ENCODE data around the gene SEMA6A. TPM values are rescaled to one million over a fixed set of nuclear protein-coding genes. Genes with fewer than 3 reads are reported as not detected.
A peak's percentile ranks its signal among the peaks of the same experiment; 100 is the strongest.

The SEMA6A gene
- total RNA-seq, 5 donors from 2014 or later (not counting 1 experiment from before 2014, with no cell fraction given): 0.79 to 0.88 (median 0.79) TPM; not detected in 2

DNA sequence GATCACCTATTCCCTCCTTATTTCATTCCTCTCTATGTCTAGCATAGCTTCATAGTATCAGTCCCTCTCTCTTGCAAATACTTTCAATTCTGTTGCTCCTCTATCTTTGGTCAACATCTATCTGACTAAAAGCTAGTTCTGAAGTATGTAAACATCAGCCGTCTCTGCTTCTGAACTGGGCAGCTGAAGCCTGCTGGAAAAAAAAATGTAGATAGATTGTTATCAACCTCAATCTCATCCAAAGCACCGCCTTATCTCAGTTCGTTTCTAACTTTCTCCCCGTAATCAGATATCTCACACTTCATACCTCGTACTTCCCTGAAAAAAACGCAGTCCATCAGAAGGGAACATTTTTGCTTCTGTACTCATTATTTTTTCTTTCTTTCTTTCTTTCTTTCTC is 4.5 kb upstream of the SEMA6A start:
- CTCF ChIA-PET: no interaction called here

DNA sequence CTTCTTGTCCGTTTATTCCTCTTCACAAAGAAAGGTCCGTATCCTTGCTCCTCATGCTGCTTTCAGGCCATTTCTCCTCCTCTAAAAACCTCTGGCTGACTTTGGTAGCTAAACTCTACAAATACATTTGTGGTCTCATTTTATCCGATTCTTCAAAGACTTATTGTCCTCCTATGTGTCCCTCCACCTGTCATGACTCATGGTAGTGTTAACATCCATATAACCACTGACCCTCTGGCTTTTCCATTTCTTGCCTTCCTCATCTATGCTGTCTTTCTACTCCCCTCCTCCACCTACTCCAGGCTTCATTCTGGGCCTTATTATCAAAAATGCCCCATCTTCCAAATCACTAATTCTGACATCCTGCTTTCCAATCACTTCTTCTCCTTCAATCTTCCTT is 4.1 kb upstream of the SEMA6A start:
- H3K4me3 Mint-ChIP-seq: no peak overlapping the region
- no peak overlapping the region for H3K27ac ChIP-seq (ENCODE audit: low read length)
- 83% methylated on average over 1 of the region's 3 CpGs for WGBS (ENCODE audit: insufficient coverage)
- no peak for DNase-seq
- peaks cover 14 to 21% of the 10 kb centered on the region in 2 experiments for H3K4me1 ChIP-seq (ENCODE audit: control insufficient read depth in 1 of 2, extremely low read depth in 1 of 2, insufficient read depth in 2 of 2, low read length in 2 of 2)
- H3K27ac Mint-ChIP-seq: no peak overlapping the region
- peaks cover 38 to 52% of the 10 kb centered on the region in 2 donors for H3K27me3 Mint-ChIP-seq
- no peak overlapping the region for H3K4me3 ChIP-seq (ENCODE audit: control insufficient read depth in 1 of 2, extremely low read depth in 1 of 2, low read length in 1 of 2)
- no peaks in the 10 kb centered on the region for H3K9me3 Mint-ChIP-seq
- no peaks in the 10 kb centered on the region for H3K9me3 ChIP-seq
- H3K36me3 Mint-ChIP-seq: no peaks in the 10 kb centered on the region
- ATAC-seq (replicated peaks in 1 of 4): no peak
- POLR2A ChIA-PET: no interaction called here
- peaks cover 15 to 17% (median 16%) of the 10 kb centered on the region in 3 donors for H3K4me1 Mint-ChIP-seq
- H3K36me3 ChIP-seq (ENCODE audit: control insufficient read depth in 2 of 2, extremely low read depth in 1 of 2, insufficient read depth in 1 of 2, low read length in 1 of 2): no peaks in the 10 kb centered on the region
- CTCF ChIA-PET: no interaction called here
- H3K27me3 ChIP-seq (replicated peaks in 1 of 2; ENCODE audit: control insufficient read depth in 2 of 2, extremely low read depth in 1 of 2, insufficient read depth in 2 of 2, low read length in 1 of 2): peaks cover 2 to 22% of the 10 kb centered on the region in 2 experiments

More for the DNA sequence above, 4.5 kb upstream of the SEMA6A start:
- no peaks in the 10 kb centered on the region for H3K36me3 ChIP-seq (ENCODE audit: control insufficient read depth in 2 of 2, extremely low read depth in 1 of 2, insufficient read depth in 1 of 2, low read length in 1 of 2)
- H3K27me3 ChIP-seq (replicated peaks in 1 of 2; ENCODE audit: control insufficient read depth in 2 of 2, extremely low read depth in 1 of 2, insufficient read depth in 2 of 2, low read length in 1 of 2): peaks cover 2 to 18% of the 10 kb centered on the region in 2 experiments
- peaks cover 10 to 17% of the 10 kb centered on the region in 2 experiments for H3K4me1 ChIP-seq (ENCODE audit: control insufficient read depth in 1 of 2, extremely low read depth in 1 of 2, insufficient read depth in 2 of 2, low read length in 2 of 2)
- no peaks in the 10 kb centered on the region for H3K9me3 ChIP-seq
- WGBS (ENCODE audit: insufficient coverage): 62% methylated on average over 4 of the region's 6 CpGs
- POLR2A ChIA-PET: no interaction called here
- DNase-seq (no peak), ATAC-seq (replicated peaks in 1 of 4) (no peak)
- Mint-ChIP-seq H3K4me1 (peaks cover 13 to 15% (median 14%) of the 10 kb centered on the region in 3 donors), H3K27me3 (peaks cover 40 to 53% of the 10 kb centered on the region in 2 donors), H3K4me3 (no peak overlapping the region), H3K36me3 (no peaks in the 10 kb centered on the region), H3K27ac (no peak overlapping the region), H3K9me3 (no peaks in the 10 kb centered on the region)
- H3K27ac ChIP-seq (ENCODE audit: low read length): no peak overlapping the region
- no peak overlapping the region for H3K4me3 ChIP-seq (ENCODE audit: control insufficient read depth in 1 of 2, extremely low read depth in 1 of 2, low read length in 1 of 2)

DNA sequence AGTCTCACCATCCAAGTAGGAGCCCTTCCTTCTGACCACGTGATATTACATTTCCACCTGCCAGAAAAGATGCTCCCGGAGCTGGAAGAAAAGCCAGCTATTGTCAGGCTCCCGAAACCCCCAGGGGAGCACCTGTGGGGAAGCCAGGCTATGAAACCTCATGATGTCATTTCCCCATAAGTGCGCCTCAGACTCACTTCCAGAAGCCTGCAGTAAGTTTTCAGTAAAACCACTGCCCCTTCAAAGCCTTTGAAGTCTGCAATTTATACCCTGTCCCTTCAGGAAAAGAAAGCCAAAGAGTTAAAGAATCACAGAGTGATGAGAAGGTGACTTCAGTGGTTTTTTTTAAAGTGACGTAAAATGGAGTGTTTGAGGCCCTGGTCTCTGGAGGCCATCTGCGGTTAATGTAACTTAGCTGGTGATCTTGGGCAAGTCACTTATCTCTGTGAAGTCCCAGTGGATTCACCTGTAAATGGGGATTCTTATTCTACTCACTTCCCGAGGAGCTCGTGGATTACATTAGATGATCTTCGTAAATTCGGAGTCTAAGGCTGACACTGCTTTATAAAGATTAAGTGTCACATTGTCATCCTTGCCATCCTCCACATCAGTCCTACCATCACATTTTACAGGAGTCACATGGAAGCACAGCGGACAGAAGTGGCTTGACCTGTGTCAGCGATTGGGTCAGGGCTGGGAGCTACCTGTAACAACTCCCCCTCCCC is 2.6 kb upstream of the SEMA6A start:
- Mint-ChIP-seq H3K9me3 (no peaks in the 10 kb centered on the region), H3K27ac (no peak overlapping the region), H3K36me3 (no peaks in the 10 kb centered on the region), H3K4me1 (peaks cover 17 to 24% (median 20%) of the 10 kb centered on the region in 3 donors), H3K27me3 (peaks cover 42 to 66% of the 10 kb centered on the region in 2 donors), H3K4me3 (peak overlapping the region in 1 of 3 donors; percentile 37)
- WGBS (ENCODE audit: insufficient coverage): 56% methylated on average over 8 of the region's 12 CpGs
- peaks cover 18 to 33% of the 10 kb centered on the region in 2 experiments for H3K4me1 ChIP-seq (ENCODE audit: control insufficient read depth in 1 of 2, extremely low read depth in 1 of 2, insufficient read depth in 2 of 2, low read length in 2 of 2)
- ATAC-seq (replicated peaks in 1 of 4) (no peak), DNase-seq (no peak)
- H3K27ac ChIP-seq (ENCODE audit: low read length): no peak overlapping the region
- ChIA-PET CTCF (no interaction called here), POLR2A (no interaction called here)
- no peak overlapping the region for H3K4me3 ChIP-seq (ENCODE audit: control insufficient read depth in 1 of 2, extremely low read depth in 1 of 2, low read length in 1 of 2)
- peaks cover 2 to 36% of the 10 kb centered on the region in 2 experiments for H3K27me3 ChIP-seq (replicated peaks in 1 of 2; ENCODE audit: control insufficient read depth in 2 of 2, extremely low read depth in 1 of 2, insufficient read depth in 2 of 2, low read length in 1 of 2)
- H3K36me3 ChIP-seq (ENCODE audit: control insufficient read depth in 2 of 2, extremely low read depth in 1 of 2, insufficient read depth in 1 of 2, low read length in 1 of 2): no peaks in the 10 kb centered on the region
- no peaks in the 10 kb centered on the region for H3K9me3 ChIP-seq

- peaks cover 2 to 41% of the 10 kb centered on the region in 2 experiments for H3K27me3 ChIP-seq (replicated peaks in 1 of 2; ENCODE audit: control insufficient read depth in 2 of 2, extremely low read depth in 1 of 2, insufficient read depth in 2 of 2, low read length in 1 of 2)
- no peak overlapping the region for H3K27ac Mint-ChIP-seq
- DNase-seq (peak in 3 of 35 experiments; percentile 7 to 23 (median 9)), ATAC-seq (replicated peaks in 1 of 4) (no peak)
- H3K4me3 Mint-ChIP-seq: peak overlapping the region in 1 of 3 donors; percentile 37
- peaks cover 17 to 27% (median 20%) of the 10 kb centered on the region in 3 donors for H3K4me1 Mint-ChIP-seq
- H3K9me3 Mint-ChIP-seq: no peaks in the 10 kb centered on the region
- H3K27me3 Mint-ChIP-seq: peaks cover 45 to 72% of the 10 kb centered on the region in 2 donors
- 2% methylated on average over 24 of the region's 44 CpGs for WGBS (ENCODE audit: insufficient coverage)
- H3K4me3 ChIP-seq (ENCODE audit: control insufficient read depth in 1 of 2, extremely low read depth in 1 of 2, low read length in 1 of 2): peak overlapping the region in 1 of 2 donors; percentile 70
- CTCF ChIA-PET: no interaction called here
- H3K4me1 ChIP-seq (ENCODE audit: control insufficient read depth in 1 of 2, extremely low read depth in 1 of 2, insufficient read depth in 2 of 2, low read length in 2 of 2): peaks cover 18 to 33% of the 10 kb centered on the region in 2 experiments
- H3K36me3 ChIP-seq (ENCODE audit: control insufficient read depth in 2 of 2, extremely low read depth in 1 of 2, insufficient read depth in 1 of 2, low read length in 1 of 2): no peaks in the 10 kb centered on the region
- H3K9me3 ChIP-seq: no peaks in the 10 kb centered on the region
- H3K27ac ChIP-seq (ENCODE audit: low read length): no peak overlapping the region
- H3K36me3 Mint-ChIP-seq: no peaks in the 10 kb centered on the region
- POLR2A ChIA-PET: no interaction called here
Measured at GRCh38 chr5:116576053-116576713, 1.6 kb upstream of the SEMA6A start.

DNA sequence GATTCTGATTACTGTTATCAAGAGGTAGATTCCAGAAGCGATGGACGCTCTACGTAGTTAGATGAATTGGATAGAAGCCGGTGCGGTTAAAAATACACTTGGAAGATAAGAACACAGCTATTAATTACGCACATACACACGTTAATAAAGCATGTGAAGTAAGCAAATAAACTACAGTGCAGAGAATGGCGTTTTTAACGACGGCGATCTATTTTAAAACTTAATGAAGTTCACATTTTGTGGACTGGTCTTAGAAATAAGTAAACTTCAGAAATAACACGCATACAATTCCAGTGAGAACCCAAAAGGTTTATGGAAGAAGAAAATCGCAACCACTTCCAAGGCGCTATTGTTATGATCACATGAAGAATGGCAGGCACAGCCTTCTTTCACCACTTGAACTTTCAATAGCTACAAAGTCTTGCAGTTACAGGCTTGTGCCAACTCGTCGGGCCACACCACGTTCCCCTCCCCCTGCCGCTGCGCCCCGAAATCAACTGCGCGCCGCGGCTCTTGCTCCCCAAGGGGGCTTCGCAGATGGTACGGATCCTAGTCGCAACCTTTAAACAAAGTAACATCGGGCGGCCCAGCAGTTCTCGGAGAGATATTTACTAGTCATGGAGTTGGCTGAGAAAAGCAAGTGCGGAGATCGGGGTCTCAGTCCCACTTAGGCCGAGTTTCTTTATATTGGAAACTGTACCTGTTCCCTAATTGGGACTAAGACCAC is 866 bp upstream of the SEMA6A start:
- H3K9me3 Mint-ChIP-seq: no peaks in the 10 kb centered on the region
- peak overlapping the region in 1 of 2 donors; percentile 6 for H3K27ac Mint-ChIP-seq
- CTCF ChIA-PET: interaction anchor here in 1 of 2 donors (0.6 kb wide), 1 partner anchor 225 kb away, joined by 3 read pairs; no protein-coding TSS in a partner anchor
- no peak overlapping the region for H3K27ac ChIP-seq (ENCODE audit: low read length)
- H3K27me3 ChIP-seq (replicated peaks in 1 of 2; ENCODE audit: control insufficient read depth in 2 of 2, extremely low read depth in 1 of 2, insufficient read depth in 2 of 2, low read length in 1 of 2): peaks cover 2 to 41% of the 10 kb centered on the region in 2 experiments
- no peaks in the 10 kb centered on the region for H3K36me3 ChIP-seq (ENCODE audit: control insufficient read depth in 2 of 2, extremely low read depth in 1 of 2, insufficient read depth in 1 of 2, low read length in 1 of 2)
- no peaks in the 10 kb centered on the region for H3K36me3 Mint-ChIP-seq
- POLR2A ChIA-PET: no interaction called here
- H3K4me3 Mint-ChIP-seq: peak overlapping the region; percentile 25 to 75 (median 51)
- H3K4me1 ChIP-seq (ENCODE audit: control insufficient read depth in 1 of 2, extremely low read depth in 1 of 2, insufficient read depth in 2 of 2, low read length in 2 of 2): peaks cover 18 to 33% of the 10 kb centered on the region in 2 experiments
- no peaks in the 10 kb centered on the region for H3K9me3 ChIP-seq
- DNase-seq (no peak), ATAC-seq (replicated peaks in 1 of 4) (no peak)
- peak overlapping the region in 1 of 2 donors; percentile 70 for H3K4me3 ChIP-seq (ENCODE audit: control insufficient read depth in 1 of 2, extremely low read depth in 1 of 2, low read length in 1 of 2)
- 6% methylated on average over 18 of the region's 33 CpGs for WGBS (ENCODE audit: insufficient coverage)
- H3K4me1 Mint-ChIP-seq: peaks cover 17 to 27% (median 20%) of the 10 kb centered on the region in 3 donors
- peaks cover 49 to 75% of the 10 kb centered on the region in 2 donors for H3K27me3 Mint-ChIP-seq

DNA sequence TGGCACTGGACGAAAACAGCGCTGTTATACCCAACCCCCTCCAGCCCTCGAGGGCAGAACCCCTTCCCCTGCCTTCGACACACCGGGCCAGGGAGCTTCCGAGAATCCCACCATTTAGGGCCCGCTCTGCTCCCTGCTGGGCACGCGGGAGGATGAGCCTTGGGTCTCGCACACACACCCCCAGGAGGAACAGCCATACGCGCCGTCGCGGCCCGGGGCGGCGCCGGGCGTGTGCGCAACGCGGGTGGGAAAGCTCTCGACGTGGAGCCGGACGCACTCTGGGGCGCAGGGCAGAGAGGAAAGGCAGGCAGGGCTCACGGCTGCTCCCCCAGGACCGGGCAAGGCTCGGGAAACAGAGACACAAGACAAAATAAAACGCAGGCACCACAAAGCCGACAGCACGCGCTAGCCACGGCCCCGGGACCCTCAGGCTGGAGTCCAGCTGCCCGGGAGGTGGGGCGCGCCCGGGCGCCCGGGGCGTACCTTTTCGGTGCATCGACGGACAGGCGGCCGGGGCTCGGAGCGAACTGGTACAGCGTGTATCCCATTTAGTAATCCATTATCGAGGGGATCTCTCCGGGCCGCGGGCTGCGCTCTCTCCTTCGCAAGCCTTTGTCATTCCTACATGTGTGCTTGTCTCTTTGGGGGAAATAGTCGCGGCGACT is 789 bp downstream of the SEMA6A start:
- H3K9me3 ChIP-seq: no peaks in the 10 kb centered on the region
- WGBS (ENCODE audit: insufficient coverage): 2% methylated on average over 57 of the region's 61 CpGs
- H3K4me1 ChIP-seq (ENCODE audit: control insufficient read depth in 1 of 2, extremely low read depth in 1 of 2, insufficient read depth in 2 of 2, low read length in 2 of 2): peaks cover 18 to 33% of the 10 kb centered on the region in 2 experiments
- ChIA-PET POLR2A (no interaction called here), CTCF (no interaction called here)
- DNase-seq (no peak), ATAC-seq (replicated peaks in 1 of 4) (no peak)
- H3K36me3 ChIP-seq (ENCODE audit: control insufficient read depth in 2 of 2, extremely low read depth in 1 of 2, insufficient read depth in 1 of 2, low read length in 1 of 2): no peaks in the 10 kb centered on the region
- no peaks in the 10 kb centered on the region for H3K9me3 Mint-ChIP-seq
- peaks cover 55 to 79% of the 10 kb centered on the region in 2 donors for H3K27me3 Mint-ChIP-seq
- H3K36me3 Mint-ChIP-seq: no peaks in the 10 kb centered on the region
- peaks cover 17 to 27% (median 20%) of the 10 kb centered on the region in 3 donors for H3K4me1 Mint-ChIP-seq
- H3K27ac ChIP-seq (ENCODE audit: low read length): no peak overlapping the region
- peaks cover 2 to 45% of the 10 kb centered on the region in 2 experiments for H3K27me3 ChIP-seq (replicated peaks in 1 of 2; ENCODE audit: control insufficient read depth in 2 of 2, extremely low read depth in 1 of 2, insufficient read depth in 2 of 2, low read length in 1 of 2)
- peak overlapping the region in 1 of 2 donors; percentile 70 for H3K4me3 ChIP-seq (ENCODE audit: control insufficient read depth in 1 of 2, extremely low read depth in 1 of 2, low read length in 1 of 2)
- H3K27ac Mint-ChIP-seq: peak overlapping the region in 1 of 2 donors; percentile 75
- peak overlapping the region; percentile 66 to 75 (median 68) for H3K4me3 Mint-ChIP-seq
